ENCODE measurements around the gene DSCAM.

Gene DSCAM

DNA sequence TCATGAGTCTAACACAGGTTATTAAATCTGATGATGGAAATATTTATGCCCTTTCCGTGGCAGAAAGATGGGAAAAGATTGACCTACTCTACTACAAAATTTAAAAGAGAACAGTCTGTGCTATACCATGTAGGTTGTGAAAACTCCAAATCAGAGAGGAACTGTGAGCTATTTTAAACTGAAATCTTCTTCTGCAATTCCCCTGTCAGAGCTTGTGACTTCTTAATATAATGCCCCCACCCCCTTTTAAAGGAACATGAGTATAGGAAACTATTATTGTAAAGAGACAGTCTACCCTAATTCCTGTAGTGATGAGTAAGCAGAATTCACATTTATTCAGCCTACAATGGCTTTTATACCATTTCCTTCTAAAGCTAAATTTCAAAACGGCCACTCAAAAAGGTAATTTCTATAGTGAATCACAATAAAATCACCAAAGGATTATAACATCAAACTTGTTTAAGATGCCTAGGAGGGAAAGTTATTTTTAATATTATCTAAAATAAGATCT, 11.7 kb downstream of the DSCAM start:
- no peak for DNase-seq

DNA sequence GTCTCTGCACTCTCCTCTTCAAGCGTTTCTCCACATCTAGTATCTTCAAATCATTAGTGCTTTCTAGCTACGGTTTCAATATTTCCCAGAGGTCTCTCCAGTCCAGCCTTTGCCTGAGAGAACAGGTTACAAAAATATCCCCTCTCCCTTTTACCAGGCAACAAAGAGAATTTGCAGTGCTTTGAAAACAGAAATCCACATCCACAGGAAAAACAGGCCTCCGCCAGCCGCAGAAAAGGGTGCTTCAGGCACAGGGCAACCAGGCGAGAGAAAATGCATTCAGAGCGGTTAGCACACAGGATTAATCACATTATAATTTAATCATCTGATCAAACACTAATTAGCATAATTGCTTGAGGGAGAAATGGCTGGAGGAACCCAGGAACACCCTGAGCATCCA, 13.8 kb downstream of the DSCAM start:
- DNase-seq: no peak

DNA sequence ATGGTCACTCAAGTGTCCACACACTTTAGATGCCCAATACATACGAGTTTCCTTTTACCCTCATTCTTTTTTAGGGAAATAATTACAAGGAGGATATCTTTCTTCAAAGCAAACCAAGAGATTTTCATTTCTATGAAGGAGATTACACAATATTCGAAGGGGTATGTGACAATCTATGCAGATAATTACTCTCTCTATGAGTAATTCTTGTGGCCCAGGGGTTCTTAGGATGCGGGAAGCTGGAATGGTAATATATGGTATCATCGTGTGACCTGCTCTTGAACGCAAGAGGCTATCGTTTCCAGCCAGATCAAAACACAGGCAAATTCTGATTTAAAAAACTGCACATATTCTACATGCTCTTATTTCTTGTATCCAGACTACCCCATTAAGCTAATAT, 14.6 kb downstream of the DSCAM start:
- no peak for DNase-seq

- no peak for DNase-seq
Observed at GRCh38 chr21:40830836-40831235, 16.1 kb downstream of the DSCAM start.

DNA sequence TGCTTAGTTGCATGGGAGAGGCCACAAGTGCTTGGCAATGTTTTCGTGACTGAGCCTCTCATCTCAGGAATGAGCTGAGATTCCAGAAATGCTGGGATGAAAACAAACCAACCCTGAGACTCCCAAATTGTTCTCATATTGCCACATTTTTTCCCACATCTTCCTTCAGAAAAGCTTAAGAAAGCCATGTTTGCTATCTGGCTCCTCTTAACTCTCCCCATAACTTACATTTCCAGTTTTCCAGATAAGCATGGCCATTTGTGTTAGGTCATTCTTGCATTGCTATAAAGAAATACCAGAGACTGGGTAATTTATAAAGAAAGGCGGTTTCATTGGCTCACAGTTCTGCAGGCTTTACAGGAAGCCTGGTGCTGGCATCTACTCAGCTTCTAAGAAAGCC, 17.2 kb downstream of the DSCAM start:
- DNase-seq: no peak

- DNase-seq: no peak
Observed at GRCh38 chr21:40829308-40829707, 17.6 kb downstream of the DSCAM start.

GRCh38 chr21:40827509-40827908, 19.4 kb downstream of the DSCAM start:
- DNase-seq: no peak

DNA sequence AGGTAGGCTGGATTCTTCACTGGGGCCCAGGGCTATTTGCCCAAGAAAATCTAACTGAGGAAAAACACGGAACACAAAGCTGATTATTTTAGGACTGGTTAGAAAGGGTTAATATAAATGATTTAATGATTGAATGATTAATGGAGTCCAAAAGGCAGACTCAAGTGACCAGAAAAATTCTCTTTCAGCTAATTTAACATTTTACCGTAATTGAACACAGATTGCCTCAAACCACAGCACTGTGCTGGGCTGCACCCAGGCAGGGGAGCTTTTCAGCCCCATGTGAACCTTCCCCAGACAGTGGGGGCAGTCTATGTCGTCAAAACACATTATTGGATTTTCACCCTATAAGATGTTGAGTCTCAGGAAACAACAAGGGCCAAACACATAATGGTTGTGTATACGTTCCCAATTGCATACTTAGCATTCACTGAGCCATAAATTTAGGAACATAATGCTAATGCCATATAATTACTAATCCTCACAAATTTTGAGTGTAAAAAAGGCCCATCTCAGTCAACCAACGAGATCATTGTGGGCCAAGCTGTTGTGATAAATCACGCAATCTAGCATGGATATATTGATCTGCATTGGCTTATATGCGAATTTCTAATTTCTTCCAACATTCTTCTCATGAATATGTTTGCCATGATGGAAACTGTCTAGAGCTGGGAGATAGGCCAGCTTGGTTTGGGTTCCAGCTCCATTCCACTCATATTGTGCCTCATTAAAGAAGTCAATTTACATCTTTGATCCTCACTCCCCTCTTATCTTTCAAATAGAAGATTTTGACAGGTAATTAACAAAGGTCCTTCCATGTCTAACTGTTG, 27.7 kb downstream of the DSCAM start:
- no peak for DNase-seq

DNA sequence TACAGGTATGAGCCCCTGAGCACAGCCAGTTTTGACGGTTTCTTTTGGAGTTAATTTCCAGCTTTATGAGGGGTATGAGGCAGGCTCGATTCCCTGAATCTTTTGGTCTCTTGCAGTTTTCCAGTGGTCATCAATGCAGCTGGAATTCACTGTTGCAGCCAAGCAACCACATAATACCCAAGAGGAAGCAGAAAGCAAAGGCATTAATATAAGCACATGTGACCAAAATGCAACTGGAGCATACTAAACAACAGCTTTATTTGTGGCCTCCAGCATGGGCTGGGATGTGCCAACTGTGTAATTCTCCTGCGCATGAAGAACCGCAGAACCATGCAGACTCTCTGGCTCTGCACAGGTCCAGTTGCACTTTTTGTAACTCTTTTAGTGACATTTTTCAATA, 33.0 kb downstream of the DSCAM start:
- DNase-seq: no peak

DNA sequence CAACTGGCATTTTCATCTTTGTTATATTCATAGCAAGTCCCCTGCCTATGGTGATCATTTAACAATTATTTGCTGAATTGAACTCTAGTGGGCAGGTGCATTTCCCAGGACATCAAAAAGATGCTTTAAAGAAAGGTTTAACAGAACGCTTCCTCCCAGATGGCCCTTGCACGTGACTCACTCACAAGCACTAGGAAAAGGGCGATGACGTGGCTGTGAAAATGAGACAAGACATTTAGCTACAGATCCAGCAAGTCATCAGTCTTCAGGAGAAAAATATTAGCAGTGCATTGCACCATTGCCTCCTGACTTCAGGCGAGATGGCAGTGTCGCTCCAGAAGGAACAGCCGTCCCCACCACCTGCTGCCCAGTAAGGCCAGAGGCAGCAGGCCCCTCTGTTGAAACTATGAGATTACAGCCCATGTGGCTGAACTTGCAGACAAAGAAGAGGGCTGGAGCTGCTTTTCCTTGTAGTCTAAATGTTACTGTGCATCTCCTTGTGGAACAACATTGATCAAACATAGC, 37.2 kb downstream of the DSCAM start:
- no peak for DNase-seq

DNA sequence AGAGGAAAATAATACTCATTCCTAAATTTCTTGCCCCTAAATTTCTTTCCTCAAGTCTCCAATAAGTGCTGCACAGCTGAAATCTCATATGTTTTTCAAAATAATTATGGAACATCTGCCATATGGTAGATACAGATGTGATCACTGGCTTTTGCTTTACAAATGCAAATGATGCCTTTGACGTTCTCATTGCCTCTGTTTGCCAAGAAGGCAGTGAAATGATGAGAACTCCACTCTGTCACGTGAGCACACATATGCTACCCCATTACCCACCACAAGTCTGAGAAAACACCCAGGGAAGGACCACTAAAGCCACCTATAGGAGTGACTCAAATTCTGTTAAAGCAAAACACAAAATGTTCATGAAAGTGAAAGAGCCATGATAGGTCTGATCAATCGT, 43.9 kb downstream of the DSCAM start:
- no peak for DNase-seq

- no peak for DNase-seq
Observed at GRCh38 chr21:40800126-40800525, 46.8 kb downstream of the DSCAM start.

- peak; percentile 24 for DNase-seq
Observed at GRCh38 chr21:40797891-40798290, 49.1 kb downstream of the DSCAM start.

GRCh38 chr21:40797410-40797809, 49.5 kb downstream of the DSCAM start:
- no peak for DNase-seq

DNA sequence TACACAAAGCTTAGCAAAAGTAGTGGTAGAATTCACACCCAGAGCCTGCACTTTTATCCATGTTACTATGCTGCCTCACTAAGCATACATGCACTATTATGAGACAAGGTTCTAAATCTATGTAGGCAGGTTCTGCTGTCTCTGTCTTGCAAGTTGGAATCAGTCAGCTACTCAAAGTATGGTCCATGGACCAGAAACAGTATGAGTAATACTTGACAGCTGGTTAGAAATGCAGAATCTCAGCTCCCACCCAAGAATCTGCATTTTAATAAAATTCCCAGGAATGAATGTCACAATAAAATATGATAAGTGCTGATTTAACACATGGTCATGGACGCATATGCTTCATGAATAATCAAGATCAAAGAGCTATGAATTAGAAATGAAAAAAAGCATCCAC, 50.5 kb downstream of the DSCAM start:
- no peak for DNase-seq

DNA sequence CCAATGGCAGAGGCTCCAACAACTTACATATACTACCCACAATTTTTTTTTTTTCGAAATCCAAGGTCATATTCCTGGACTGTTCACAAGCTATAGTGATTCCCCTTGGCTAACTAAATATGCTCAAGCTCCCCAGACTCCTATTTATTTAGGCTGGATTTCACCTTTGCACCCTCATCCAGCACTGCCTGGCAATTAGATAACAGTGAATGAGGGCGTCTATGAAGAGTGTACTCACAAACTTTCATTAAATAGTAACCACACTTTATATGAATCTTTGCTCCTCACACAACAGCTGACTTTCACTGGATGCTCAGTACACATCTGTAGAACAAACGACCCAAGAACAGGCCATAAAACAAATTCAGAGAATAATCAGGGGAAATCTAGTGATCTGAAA, 51.6 kb downstream of the DSCAM start:
- DNase-seq: no peak

- DNase-seq: peak; percentile 34
Observed at GRCh38 chr21:40792691-40793456, 54.1 kb downstream of the DSCAM start.

DNA sequence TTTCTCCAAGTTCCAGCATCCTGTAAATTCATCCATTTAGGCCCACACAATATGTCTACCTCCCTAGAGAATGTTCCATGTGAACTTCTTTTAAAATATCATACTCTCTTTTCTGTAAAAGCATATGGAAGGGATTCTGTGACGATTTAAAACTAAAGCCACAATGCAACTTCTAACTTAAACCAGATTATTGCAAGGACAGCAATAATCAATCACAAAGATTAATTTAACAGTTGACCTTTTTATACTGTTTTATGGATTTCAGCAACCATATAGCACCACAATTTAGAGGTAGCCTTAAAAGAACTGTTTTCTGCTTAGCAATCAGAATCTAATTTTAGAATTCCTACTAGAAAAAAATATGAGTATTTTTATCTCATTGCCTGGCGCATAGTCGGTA, 58.3 kb downstream of the DSCAM start:
- no peak for DNase-seq

DNA sequence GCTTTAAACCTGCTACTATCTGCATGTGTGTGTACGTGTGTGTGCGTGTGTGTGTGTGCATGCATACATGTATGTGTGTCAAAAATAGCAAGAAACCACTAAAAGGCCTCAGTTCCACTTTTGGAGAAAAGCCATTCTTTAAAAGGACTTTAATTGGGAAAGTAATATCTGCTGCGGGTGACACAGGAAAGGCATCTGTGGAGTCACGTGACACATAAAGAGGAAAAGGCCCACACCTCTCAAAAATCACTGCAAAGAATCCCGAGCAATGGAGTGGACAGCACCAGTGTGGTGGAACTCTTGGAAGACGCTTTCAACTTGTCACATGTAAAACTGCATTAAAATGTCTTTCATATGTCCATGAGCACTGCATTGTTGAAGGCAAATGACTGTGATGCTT, 63.6 kb downstream of the DSCAM start:
- DNase-seq: no peak

- no peak for DNase-seq
Observed at GRCh38 chr21:40770435-40771055, 76.4 kb downstream of the DSCAM start.

- DNase-seq: no peak
Observed at GRCh38 chr21:40769231-40769630, 77.7 kb downstream of the DSCAM start.

- no peak for DNase-seq
Observed at GRCh38 chr21:40768056-40768455, 78.9 kb downstream of the DSCAM start.

- DNase-seq: no peak
Observed at GRCh38 chr21:40766381-40766780, 80.6 kb downstream of the DSCAM start.

DNA sequence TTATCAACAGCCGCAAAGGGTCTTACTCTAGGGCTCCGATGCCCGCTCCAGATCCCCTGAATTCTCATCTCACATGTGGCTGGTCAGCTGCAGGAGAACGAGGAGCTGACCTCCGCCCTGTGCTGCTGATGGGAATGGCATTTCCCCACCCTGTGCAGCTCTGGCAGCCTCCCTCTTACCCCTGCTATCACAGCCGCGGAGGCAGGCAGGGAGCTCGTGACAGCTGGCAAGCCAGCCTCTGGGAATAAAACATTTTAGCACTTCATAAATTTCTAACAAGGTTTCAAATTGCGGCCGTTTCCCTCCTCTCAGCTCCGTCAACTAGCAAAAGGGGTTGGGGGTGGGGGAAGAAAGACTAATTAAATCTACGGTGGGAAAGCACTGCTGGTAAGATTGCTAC, 81.1 kb downstream of the DSCAM start:
- no peak for DNase-seq
